Activated T-cell treated with anti-CD3 and anti-CD28 coated beads for 1 hour (primary cell): ENCODE data around the gene PPP1R2.
"Not testable (repeated sequence)": the region's sequence is repeated elsewhere in the genome, so short reads cannot be mapped to it uniquely, and the experiment has no call there.

ENCODE experiments used
- DNase-seq: peaks from one replicate; pipeline ENCODE4 v3.0.0-alpha.2; 2020; ENCODE audit warnings: low read depth

PPP1R2 gene

GRCh38 chr3:195537995-195538394, 5.1 kb downstream of the PPP1R2 start:
- DNase-seq, result no peak

- no peak for DNase-seq
Observed at GRCh38 chr3:195535293-195535692, 7.8 kb downstream of the PPP1R2 start.

DNA sequence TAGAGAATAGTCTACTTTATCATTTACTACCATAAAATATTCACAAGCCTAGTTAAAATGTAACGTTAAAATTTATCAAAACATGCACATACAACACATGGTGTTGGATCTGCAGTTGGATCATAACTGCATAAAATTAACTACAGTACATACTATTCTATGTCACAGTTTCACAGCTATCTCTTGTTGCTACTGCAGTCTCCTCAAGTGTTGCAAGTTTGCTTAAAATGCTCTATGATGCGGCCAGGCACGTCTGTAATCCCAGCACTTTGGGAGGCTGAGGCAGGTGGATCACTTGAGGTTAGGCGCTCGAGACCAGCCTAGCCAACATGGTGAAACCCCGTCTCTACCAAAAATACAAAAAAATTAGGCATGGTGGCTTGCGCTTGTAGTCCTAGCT, 10.3 kb downstream of the PPP1R2 start:
- DNase-seq, result no peak

DNA sequence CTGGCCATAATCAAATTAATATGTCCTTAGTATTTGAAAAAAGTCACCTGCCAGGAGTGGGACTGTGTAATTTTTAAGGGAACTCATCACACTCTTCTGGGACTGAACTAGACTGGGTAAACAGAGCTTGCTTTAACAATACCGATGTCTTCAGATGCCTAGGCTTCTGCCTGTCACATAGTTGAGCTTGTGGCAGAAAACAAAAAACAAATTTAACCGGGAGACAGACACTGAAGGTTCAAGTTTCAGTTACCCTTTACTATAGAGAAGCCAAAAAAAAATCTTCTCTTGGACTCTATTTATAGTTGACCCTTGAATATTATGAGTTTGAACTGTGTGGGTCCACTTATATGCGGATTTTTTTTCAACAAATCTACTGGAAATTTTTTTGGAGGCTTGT, 10.8 kb downstream of the PPP1R2 start:
- no peak for DNase-seq

GRCh38 chr3:195531683-195532082, 11.4 kb downstream of the PPP1R2 start:
- DNase-seq, result no peak

- DNase-seq, result no peak
Observed at GRCh38 chr3:195526492-195526891, 16.6 kb downstream of the PPP1R2 start.

DNA sequence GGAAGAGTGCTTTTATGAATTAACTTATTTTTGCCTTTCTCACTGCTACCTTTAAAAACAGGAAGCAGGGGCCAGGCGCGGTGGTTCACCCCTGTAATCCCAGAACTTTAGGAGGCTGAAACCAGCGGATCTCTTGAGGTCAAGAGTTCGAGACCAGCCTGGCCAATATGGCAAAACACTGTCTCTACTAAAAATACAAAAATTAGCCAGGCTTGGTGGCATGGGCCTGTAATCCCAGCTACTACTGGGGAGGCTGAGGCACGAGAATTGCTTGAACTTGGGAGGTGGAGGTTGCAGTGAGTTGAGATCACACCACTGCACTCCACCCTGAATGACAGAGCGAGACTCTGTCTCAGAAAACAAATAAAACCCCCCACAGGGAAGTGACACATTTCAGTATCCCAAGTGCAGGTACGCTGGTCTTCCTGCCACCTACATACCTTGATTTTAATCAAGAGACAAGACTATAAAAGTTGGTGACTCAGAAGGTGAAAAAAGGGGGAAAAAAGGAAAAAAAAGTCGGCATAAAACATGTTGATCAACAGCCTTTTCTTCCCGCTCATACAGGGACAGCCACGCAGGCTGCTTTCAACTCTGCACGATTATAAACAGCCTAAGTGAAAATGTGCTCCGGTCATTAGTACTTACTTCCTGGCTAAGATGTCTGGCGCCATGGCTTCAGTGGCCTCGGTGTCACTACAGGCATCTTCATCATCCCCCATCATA, 18.8 kb downstream of the PPP1R2 start:
- DNase-seq, result no peak

- DNase-seq, result peak; percentile 35
Observed at GRCh38 chr3:195522254-195523023, 20.7 kb downstream of the PPP1R2 start.

GRCh38 chr3:195517030-195517429, 26.1 kb downstream of the PPP1R2 start:
- DNase-seq, result no peak

GRCh38 chr3:195514610-195515235, 28.4 kb downstream of the PPP1R2 start:
- not testable (repeated sequence) for DNase-seq

- no peak for DNase-seq
Observed at GRCh38 chr3:195512798-195513345, 30.3 kb downstream of the PPP1R2 start.

DNA sequence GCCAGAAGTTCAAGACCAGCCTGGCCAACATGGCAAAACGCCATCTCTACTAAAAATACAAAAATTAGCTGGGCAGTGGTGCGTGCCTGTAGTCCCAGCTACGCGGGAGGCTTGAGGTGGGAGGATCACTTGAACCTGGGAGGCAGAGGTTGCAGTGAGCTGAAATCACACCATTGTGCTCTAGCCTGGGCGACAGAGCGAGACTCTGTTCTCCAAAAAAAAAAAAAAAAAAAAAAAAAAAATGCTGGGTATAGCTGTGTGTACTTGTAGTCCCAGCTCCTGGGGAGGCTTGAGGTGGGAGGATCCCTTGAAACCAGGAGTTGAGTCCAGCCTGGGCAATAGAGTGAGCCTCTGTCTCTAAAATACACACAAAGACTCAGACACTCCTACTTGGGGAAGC, 32.0 kb downstream of the PPP1R2 start:
- DNase-seq, result no peak

GRCh38 chr3:195508185-195508584, 34.9 kb downstream of the PPP1R2 start:
- DNase-seq, result no peak

DNA sequence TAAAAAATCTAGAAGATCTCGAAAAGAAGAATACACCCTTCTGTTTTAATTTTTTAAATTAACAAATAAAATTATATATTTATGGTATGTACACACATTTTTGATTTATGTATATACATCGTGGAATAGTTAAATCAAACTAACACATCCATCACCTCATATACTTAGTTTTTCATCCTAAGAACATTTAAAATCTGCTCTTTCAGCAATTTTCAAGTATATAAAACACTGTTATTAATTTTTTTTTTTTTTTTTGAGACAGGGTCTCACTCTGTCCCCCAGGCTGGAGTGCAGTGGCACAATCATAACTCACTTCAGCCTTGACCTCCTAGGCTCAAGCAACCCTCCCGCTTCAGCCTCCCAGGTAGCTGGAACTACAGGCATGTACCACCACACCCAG, 67.5 kb downstream of the PPP1R2 start:
- DNase-seq, result no peak

DNA sequence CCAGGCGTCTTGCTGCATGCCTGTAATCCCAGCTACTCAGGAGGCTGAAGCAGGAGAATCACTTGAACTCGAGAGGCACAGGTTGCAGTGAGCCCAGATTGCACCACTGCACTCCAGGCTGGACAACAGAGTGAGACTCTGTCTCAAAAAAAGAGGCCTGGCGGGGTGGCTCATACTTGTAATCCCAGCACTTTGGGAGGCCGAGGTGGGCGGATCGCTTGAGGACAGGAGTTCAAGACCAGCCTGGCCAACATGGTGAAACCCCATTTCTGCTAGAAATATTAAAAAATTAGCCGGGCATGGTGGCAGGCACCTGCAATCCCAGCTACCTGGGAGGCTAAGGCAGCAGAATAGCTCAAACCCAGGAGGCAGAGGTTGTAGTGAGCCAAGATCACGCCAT, 68.0 kb downstream of the PPP1R2 start:
- DNase-seq, result not testable (repeated sequence)

DNA sequence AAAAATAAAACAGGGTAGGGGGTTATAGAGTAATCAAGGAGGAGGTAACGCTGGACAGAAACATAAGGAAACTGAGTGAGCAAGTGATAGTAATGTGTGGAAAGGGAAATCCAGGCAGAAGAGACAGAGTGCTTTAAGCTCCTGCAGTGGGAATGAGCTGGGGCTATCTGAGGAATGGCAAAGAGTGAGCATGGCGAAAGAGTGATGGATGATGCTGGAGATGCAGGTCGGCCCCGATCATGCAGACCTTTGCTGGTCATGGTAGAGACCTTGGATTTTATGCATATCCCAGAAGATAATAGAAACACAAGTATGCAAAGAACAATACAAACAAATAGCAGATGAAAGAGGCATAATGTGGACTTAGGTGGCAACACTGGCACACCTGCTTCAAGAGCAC, 74.3 kb downstream of the PPP1R2 start:
- DNase-seq, result no peak

DNA sequence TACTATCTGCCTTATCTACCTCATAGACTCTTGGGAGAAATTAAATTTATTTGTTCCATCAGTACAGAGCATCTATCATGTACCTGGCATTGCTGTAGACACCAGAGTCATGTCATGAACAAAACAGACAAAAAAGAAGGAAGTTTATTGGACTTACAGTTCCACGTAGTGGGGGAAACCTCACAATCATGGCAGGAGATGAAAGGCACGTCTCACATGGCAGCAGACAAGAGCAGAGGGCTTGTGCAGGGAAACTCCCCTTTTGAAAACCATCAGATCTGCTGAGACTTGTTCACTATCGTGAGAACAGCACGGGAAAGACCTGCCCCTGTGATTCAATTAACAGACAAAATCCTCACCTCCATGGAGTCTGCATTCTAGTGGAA, 74.7 kb downstream of the PPP1R2 start:
- no peak for DNase-seq

- DNase-seq, result no peak
Observed at GRCh38 chr3:195467641-195468390, 75.3 kb downstream of the PPP1R2 start.

DNA sequence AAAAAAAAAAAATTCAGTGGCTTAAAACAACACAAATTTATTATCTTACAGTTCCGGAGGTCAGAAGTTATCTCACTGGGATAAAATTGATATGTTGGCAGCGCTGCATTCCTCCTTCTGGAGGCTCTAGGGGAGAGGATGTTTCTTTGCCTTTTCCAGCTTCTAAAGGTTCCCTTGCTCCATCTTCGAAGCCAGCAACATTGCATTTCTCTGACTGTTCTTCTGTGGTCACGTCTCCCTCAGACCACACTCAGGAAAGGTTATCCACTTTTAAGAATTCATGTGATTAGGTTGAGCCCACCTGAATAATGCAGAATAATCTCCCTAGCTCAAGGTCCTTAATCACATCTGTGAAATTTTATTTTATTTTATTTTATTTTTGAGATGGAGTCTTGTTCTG, 76.9 kb downstream of the PPP1R2 start:
- no peak for DNase-seq
